Stimulated activated naive CD4-positive, alpha-beta T cell (primary cell): Measurements from ENCODE around the gene CDKN2B.

Experiments used
- DNase-seq, 6 experiments: peaks; one replicate each; lab custom pipeline; 2025; lab: John Stamatoyannopoulos, UW

The CDKN2B gene

DNA sequence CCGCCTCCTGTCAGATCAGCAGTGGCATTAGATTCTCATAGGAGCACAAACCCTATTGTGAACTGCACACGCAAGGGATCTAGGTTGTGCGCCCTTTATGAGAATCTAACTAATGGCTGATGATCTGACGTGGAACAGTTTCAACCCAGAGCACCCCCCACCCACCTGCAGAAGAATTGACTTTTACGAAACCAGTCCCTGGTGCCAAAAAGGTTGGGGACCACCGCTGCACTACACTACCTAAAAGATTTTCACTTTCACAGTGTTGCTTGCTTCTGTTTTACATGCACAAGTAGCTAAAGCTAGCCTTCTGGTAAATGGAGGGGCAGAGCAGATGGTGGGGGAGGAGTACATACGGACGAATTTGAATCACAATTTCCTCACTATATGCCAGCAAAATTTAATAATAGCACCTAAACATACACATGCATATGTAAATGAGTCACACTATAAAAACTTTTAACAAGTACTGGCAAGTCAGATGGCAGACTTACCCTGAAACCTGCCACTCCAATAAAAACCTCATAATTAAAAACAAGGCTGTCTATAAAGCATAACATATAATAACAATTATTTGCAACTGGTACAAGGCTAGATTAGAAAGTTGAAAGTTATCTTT is 24.0 kb upstream of the CDKN2B start:
- no peak for DNase-seq

DNA sequence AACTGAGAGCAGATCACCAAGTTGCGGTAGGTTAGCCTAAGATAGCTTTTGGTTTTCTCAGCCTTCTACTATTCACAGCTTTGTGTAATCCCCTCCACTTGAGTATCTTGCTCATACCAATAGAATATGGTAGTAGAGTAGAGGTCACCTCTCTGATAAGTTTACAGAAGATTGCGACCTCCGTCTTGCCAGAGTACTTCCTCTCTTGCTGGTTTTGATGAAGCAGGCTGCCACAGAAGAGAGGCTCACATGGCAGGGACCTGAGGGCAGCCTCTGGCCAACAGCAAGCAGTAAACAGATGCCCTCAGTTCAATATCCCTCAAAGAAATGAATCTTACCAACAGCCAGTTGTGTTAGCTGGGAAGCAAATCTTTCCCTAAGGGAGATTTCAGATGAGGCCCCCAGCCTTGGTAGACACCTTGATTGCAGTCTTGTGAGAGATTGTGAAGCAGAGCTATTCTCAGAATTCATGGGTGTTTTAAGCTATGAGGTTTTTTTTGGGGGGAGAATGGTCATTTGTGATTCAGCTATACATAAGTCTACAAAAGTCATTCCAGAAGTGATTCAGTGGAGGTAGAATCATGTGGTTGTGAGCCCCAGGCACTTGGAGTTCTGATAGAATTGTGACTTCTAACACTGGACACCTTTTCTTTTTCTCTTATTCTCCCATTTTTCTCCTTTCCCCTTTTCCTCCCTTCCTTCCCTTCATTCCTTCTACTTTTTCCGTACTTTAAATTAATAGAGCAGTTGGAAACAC is 22.7 kb upstream of the CDKN2B start:
- no peak for DNase-seq

DNA sequence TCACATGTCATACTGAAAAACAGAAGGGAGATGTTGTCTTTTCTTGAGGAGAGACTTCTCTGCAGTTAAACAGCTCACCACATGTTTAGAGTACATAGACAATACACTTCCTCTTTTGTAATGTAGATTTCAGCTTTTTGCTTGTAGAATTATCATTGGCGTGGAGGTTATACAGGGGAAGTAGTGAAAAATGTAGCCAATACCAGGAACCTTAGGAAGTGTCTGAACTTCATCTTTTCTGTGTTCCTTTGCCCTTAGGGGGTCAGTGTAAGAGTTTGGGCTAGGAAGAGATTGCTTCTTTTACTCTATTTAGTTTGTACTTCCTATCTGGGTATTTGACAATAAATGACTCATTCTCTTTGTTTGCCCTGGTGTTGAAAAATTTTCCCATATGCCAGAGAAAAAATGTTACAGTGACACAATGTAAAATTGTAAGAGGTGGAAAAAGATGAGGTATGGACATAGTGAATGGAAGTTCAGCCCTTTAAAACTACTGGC is 21.0 kb upstream of the CDKN2B start:
- no peak for DNase-seq

DNA sequence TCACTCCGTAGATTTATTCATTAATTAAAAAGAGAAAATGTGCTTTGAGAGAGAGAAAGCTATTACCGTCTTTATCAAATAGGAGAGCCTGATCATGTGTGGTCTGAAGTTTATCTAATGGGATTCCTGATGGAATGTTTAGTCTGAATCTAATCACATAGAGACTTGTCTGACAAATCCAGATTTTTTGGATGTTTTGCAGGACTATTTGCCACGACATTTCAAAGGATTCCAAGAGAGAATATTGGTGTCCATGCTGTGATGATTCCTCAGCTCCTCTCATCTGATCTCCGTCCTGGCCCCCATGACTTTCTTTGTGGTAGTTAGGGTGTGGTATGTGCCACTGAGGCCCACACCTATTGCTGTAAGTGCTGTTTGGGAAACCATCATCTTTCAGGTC is 20.1 kb upstream of the CDKN2B start:
- DNase-seq = no peak

DNA sequence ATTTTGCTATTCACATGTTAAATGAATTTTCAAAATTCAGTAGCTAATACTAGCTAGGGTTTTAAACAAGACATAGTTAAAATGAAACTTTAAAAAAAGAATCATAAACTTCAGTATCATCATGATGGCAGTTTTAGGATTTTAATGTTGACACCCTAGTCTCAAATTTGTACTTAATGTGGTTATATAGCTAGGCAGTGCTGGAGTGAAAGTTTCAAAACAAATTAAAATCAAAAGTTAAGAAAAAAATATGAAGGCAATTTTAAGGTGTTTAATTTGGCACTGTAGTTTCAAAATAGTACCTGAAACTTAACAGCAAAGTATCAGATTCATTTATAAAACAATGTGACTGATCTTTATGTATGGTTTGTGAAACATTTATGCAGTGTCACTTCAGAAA is 19.3 kb upstream of the CDKN2B start:
- DNase-seq = no peak

DNA sequence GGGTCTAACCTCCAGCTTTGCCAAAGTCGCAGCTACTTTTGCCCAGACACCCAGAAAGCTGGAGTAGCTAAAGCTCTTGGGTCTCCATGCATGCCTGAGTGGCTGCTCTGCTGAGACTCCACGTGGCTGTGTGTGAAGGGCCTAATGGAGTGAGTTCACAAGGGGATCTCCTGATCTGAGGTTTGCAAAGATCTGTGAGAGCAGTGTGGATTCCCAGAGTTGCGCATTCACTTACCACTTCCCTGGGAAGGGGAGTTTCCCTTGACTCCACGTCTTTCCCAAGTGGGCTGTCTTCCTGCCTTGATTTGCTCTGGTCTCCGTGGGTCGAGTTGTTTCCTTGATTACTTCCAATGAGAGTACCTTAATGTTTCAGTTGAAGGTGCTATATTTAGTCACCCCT is 17.6 kb upstream of the CDKN2B start:
- no peak for DNase-seq

DNA sequence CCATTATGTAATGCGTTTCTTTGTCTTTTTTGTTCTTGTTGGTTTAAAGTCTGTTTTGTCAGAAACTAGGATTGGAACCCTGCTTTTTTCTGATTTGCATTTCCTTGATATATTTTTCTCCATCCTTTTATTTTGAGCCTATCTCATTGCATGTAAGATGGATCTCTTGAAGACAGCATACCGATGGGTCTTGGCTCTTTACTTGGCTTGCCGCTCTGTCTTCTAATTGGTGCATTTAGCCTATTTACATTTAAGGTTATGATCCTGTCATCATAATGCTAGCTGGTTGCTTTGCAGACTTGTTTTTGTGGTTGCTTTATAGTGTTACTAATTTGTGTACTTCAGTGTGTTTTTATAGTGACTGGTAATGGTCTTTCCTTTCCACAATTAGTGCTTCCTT is 13.3 kb upstream of the CDKN2B start:
- no peak for DNase-seq

DNA sequence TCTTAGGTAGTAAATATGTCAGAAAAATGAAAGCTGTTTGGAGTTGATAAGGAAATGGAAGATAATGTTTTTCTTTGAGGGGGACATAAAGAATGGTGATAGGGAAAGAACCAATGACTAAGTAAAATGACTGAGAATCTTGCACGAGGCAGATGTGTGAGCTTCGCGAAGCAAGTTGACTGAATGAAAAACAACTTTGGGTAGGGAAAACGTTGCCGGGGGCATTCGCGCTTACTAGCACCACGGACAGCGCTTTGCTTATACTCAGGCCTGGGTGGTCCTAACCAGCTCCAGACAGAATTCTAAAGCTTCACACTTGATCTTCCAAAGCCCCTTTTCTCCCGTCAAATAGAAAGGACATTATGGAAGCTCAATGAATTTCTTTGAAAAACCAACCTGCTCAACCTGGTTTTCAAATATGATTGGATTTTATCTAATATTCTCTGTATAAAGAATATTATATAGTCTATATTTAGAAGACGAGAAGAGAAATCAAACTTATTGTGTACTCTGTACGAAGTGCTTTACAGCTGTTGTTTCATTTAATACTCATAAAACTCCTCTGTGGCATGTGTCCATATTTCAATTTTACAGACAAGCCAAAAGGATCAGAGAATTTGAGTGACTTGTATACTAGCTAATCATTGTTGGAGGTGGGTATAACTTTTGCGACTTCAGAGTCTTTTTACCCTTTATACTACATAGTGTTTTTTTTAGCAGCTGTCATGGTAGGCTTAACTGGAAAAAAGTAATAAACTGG is 1.9 kb upstream of the CDKN2B start:
- no peak for DNase-seq

DNA sequence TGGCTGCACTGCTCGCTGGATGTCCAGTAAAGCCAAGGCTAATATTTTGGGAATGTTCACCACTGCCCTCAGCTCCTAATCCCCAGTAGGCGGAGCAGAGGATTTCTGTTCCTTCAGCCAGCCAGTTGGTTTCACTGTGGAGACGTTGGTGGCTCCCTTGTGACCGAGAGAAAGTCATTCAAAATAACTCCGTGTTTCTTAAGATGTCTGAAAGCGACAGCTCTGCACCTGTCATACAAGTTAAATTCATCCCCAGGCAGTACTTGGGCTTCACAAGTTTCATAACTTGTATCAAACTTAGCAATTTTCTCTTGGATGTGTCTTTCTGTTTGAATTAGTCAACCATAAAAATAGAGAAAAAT is 382 bp upstream of the CDKN2B start:
- DNase-seq = no peak

DNA sequence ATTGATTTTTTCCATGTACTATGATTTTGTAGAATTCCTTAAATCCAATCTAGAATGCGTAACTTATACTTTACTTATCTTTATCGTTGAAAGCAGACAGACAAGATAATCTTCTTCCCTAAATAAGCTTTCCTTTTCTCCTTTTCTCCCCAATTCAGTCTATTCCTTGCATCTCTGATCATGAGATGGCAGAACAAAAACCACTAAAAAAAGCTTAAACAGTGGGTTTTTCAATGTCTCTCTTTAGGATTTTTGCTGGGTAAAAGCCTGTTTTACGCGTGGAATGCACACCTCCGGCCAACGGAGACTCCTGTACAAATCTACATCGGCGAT is 755 bp downstream of the CDKN2B start:
- no peak for DNase-seq

DNA sequence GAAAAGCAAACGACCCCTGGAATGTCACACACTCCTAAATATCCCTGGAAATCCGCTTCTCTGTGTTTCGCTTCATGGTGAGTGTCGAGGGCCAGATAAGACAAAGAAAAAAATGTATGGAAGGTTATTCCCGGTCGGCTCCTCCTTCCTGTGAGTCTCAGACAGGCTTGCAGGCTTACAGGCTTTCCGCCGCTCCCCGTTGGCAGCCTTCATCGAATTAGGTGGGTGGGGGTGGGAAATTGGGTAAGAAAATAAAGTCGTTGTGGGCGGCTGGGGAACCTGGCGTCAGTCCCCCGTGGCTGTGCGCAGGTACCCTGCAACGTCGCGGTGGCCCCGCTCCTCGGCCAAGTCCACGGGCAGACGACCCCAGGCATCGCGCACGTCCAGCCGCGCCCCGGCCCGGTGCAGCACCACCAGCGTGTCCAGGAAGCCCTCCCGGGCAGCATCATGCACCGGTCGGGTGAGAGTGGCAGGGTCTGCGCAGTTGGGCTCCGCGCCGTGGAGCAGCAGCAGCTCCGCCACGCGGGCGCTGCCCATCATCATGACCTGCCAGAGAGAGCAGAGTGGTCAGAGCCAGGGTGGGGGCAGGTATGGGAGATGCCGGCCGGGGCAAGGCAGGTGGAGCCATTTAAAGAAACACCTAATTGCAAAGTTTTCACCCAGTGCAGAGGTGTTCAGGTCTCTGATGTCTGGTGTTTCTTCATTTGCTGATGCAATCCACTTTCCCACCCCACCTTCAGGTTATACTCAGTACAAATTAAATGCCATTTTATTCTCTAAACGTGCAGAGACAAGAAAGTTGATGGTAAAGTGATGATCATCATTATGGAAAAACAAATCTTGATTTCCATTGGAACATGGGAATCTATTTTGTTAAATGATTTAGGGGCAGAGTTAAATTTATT is 3.2 kb downstream of the CDKN2B start:
- peak in 1 of 6 experiments; percentile 19 for DNase-seq

DNA sequence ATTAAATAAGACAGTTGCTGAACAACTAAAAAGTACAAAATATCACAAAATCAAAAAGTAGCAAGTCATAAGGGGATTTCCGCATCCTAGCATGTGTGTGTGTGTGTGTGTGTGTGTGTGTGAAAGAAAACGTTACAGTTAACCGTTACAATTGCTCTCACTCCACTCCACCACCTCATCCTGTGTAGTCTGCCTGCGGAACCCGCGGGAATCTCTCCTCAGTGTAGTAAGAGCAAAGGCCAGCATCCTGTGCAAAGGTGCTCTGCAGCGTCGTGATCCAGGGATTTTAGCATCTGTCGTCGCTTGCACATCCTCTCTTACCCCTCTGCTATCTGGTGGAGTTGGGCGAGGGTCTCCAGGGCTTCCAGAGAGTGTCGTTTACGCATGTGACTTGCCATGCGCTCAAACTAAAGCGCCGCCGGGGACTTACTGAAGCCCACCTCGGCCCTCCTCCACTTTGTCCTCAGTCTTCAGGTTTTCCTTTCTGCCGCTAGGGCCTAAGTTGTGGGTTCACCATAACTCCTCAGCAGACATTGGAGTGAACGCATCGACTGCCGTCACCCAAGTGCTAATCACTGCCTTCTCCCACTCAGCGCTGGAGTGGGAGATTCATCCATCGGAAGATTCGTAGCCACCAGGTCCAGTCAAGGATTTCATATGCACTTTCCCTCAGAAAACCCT is 3.9 kb downstream of the CDKN2B start:
- peak in 1 of 6 experiments; percentile 20 for DNase-seq

DNA sequence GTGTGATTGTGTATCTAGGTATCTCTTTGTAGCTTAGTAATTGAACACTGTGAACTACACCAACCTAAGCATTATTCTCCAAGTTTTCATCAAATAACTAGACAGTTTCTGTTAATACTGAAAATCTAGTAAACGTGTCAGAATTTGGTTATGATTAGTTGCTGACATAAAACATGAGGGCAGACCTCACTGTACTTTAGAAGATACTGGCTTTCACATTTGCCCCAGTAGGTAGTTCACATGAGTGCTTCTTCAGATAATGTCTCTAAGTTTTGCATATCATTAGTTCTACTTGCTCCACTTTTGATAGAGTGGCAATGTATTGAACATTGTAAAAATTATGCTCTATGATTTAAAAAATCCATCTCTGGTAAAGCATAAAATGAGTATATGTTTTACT is 7.1 kb downstream of the CDKN2B start:
- DNase-seq = no peak

DNA sequence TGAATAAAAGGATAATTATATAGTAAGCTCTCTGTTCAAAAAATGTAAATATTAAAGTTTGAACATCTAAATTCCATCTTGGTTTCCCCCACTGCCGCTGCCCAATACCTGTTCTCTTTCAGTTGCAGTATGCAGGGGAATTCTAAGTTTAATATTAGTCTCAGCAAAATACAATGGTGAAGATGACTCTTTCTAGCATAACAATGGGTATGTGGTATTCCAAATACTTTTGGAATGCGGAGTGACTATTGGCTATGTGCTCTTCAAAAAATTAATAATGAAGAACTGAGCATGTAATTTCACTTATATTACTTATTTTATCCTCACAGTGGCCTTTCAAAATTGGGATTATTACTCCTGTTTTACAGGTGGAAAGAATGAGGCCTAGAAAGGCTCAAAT is 11.1 kb downstream of the CDKN2B start:
- no peak for DNase-seq

DNA sequence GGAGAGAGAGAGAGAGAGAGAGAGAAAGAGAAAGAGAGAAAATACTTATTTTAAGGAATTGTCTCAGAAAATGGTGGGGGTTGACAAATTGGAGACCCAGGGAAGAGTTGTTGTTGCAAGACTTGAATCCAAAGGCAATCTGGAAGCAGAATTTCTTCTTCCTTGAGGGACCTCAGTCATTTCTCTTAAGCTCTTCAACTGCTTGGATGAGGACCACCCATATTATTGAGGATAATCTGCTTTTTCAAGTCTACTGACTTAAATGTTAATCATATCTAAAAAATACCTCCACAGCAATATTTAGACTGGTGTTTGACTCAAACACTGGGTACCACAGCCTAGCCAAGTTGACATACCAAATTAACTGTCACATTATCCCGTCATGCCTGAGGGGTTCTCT is 11.6 kb downstream of the CDKN2B start:
- DNase-seq = no peak

DNA sequence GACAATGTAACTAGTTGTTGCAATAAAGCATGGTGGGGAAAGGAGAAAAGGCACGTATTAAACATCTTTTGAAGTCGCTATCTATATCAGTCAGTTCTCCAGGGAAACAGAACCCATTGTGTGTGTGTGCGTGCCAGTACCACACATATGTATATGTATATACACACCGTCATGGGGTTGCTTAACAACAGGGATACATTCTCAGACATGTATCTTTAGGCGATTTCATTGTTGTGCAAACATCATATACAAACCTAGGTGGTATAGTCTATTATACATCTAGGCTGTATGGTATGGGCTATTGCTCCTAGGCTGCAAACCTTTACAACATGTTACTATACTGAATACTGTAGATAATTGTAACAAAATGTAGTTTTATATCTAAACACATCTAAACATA is 12.2 kb downstream of the CDKN2B start:
- DNase-seq = no peak

DNA sequence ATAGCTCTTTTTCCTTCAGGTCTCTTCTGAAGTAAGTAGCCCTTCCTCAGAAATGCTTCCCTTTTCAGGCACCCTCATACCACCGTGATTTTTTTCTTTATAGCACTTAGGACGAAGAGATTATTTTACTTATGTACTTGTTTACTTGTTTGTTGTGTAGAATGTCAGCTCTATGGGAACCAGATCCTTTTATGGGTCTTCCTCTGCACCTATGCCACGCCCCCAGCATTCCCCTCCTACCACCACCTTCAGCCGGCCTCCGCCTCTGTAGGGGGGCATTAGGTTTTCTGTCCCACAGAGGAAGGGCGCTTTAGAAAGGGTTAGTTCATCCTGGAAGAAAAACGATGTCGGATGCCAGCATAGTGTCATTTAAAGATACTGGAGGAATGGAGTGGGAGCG is 12.7 kb downstream of the CDKN2B start:
- DNase-seq = no peak

DNA sequence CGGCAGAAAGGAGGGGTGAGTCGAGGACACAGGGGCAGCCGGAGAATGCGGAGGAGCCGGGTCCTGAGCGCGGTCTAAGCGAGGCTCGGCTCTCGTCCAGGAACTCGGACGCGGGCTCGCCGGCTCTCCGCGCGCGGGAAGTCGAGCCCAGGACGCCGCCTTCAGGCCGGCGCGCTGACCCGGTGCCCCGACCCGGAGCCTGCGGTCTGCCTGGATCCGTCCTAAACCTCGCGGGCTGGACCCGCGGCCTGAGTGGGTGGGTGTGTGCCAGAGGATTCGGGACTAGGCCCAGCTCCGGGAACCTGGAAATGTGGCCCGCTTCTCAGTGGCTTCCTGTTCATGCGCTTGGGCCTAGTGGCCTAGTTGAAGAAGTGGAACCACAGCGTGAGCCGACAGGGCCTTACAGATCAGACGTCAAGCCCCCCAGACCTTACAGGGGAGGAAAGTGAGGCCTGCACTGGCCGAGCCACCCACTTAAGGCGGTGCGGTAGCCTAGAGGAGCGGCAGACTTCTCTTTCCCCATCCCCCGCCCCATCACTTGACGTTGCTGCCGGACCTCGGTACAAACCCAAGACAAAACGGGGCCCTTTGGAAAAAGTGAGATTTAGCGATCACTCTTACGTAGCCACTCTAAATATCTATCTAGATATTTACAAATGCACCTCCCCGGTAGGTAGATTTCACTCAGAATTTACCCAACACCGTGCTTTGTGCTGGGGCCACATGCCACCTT is 13.3 kb downstream of the CDKN2B start:
- DNase-seq = peak in 2 of 6 experiments; percentile 21 to 31

DNA sequence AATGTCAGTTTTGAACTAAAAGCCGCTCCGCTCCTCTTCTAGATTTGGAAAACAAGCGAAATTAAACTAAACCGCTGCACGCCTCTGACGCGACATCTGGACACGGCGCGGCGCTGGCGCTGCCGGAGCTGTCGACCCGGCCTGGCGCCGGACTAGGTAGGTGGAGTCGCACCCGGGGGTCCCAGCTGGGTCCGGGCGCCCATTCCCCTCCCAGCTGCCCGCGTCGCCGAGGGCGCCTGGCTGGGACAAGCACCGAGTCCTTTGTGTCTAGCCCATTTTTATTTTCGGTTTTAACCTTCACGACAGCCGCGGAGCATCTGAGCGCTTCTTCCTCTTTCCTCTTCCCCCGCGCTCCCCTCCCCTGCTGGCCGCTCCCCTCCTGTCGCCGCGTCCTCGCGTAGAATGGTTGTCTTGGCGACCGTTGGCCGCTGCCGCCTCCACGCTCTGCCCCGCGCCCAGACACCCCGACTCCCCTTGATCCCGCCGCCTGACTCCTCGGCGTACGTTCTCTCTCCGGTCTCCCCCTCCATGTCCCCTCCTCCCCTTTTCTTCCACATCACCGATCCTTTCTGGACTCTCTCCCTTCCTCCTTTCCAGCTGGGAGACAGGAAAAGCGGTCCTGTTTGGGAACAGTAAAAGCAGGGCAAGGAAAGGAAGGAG is 14.0 kb downstream of the CDKN2B start:
- DNase-seq = peak; percentile 36 to 69 (median 52)

DNA sequence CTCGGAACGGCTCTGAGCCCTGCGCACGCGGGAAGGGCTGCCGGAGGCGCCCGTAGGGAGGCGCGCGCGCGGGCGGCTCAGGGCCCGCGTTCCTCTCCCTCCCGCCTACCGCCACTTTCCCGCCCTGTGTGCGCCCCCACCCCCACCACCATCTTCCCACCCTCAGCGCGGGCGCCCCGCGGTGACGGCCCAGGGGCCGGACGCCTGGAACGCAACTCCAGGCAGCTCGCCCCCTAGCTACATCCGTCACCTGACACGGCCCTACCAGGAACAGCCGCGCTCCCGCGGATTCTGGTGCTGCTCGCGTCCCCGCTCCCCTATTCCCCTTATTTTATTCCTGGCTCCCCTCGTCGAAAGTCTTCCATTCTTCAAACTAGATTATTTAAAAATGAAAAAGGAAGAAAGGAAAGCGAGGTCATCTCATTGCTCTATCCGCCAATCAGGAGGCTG is 14.5 kb downstream of the CDKN2B start, which contains the start of gene CDKN2B-AS1:
CDKN2B-AS1 (plus strand) TSS at position 236 of the 450 bp plus-strand sequence.
- DNase-seq = peak in 3 of 6 experiments; percentile 38 to 63 (median 47)
